ENCODE results near the gene IL21.

The IL21 gene

DNA sequence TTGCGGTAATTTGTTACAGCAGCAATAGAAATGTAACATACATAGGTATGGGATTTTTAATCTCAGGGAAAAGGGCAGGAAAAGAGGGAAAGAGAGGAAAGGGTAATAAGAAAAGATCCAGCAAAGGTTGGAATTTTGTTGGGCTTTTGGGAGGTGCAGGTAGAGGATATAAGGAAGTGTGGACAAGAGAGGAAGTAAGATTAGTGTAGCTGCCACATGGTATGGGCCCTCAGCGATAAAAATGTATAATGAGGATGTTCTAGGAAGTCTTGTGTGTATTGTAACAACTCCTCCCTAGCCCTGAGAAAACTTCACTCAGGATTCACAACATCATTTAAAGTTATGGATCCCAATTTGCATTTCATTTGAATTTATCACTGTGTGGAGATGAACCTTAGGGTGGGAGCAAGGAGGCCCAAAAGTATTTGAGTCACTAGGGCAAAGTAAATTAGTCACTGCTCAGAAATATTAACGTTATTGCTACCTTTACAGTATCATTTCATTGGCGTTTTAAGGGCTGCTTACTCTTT lies 2.8 kb upstream of the IL21 start:
- no peak overlapping the region for H2AK5ac ChIP-seq (ENCODE audit: low read depth, low read length)
- no peak overlapping the region for H3K14ac ChIP-seq (ENCODE audit: low read length)
- H3K9ac ChIP-seq (ENCODE audit: low read depth, low read length, poor library complexity), result no peak overlapping the region
- H3K4me2 ChIP-seq (ENCODE audit: insufficient read depth, low read length, poor library complexity, severe bottlenecking), result no peak overlapping the region
- no peaks in the 10 kb centered on the region for H3K27me3 ChIP-seq (ENCODE audit: control insufficient read depth in 3 of 3, insufficient read depth in 3 of 3, low read depth in 1 of 3, low read length in 3 of 3)
- no peaks in the 10 kb centered on the region for H3K4me1 ChIP-seq (ENCODE audit: control insufficient read depth in 2 of 2, insufficient read depth in 1 of 2, low read depth in 1 of 2, low read length in 2 of 2)
- H3K4me3 ChIP-seq (ENCODE audit: low read length in 2 of 2), result no peak overlapping the region
- no peak overlapping the region for H2BK15ac ChIP-seq (ENCODE audit: low read length)
- no peak overlapping the region for H3K18ac ChIP-seq (ENCODE audit: low read length)
- no peak overlapping the region for H2AFZ ChIP-seq (ENCODE audit: low read length)
- no peak overlapping the region for H2BK5ac ChIP-seq (ENCODE audit: low read length)
- H3K9me3 ChIP-seq (replicated peaks in 1 of 2; ENCODE audit: control insufficient read depth in 2 of 2, insufficient read depth in 1 of 2, low read depth in 1 of 2, low read length in 2 of 2), result no peaks in the 10 kb centered on the region
- H3K23ac ChIP-seq (ENCODE audit: low read depth, low read length, poor library complexity), result no peak overlapping the region
- no peak for DNase-seq (ENCODE audit: low spot score)
- H3K27ac ChIP-seq (replicated peaks; ENCODE audit: low read length), result no peak overlapping the region
- no peak overlapping the region for H2BK120ac ChIP-seq (ENCODE audit: low read depth, low read length)
- H4K8ac ChIP-seq (ENCODE audit: low read depth, low read length), result no peak overlapping the region
- H2BK12ac ChIP-seq (ENCODE audit: low read length), result no peak overlapping the region
- no CpG with 5 or more reads among the region's 4 CpGs for WGBS, 2 donors (ENCODE audit: extremely low coverage in 2 of 2, insufficient read length in 2 of 2, insufficient replicate concordance in 1 of 2)
- no peaks in the 10 kb centered on the region for H3K36me3 ChIP-seq (replicated peaks in 1 of 2; ENCODE audit: control insufficient read depth in 2 of 2, insufficient read depth in 2 of 2, low read length in 2 of 2)
- H3K4ac ChIP-seq (ENCODE audit: low read length), result no peak overlapping the region
- H4K91ac ChIP-seq (ENCODE audit: low read depth, low read length, poor library complexity), result no peak overlapping the region
- H3K79me1 ChIP-seq (ENCODE audit: low read depth, low read length), result no peaks in the 10 kb centered on the region

DNA sequence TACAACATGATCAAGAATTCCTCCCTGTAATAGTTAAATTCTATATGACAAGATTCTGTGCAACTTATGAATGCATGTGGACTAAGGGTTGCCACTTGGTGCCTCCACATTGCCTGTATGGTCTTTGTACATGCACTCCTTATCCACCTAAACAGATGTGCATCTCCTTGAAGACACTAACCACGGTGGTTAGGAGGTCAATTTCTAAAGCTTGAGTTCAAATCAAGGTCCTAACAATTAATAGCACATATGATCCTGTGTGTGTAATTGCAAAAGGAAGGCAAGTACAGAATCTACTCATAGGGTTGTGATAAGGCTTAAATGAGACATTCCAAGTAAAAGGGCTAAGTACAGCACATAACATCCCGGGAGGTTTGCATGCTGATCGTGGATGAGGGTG lies 1.5 kb upstream of the IL21 start:
- no peak overlapping the region for H3K4me2 ChIP-seq (ENCODE audit: insufficient read depth, low read length, poor library complexity, severe bottlenecking)
- no peak overlapping the region for H3K4me3 ChIP-seq (ENCODE audit: low read length in 2 of 2)
- no peak overlapping the region for H3K18ac ChIP-seq (ENCODE audit: low read length)
- no peak overlapping the region for H3K14ac ChIP-seq (ENCODE audit: low read length)
- H2AK5ac ChIP-seq (ENCODE audit: low read depth, low read length), result no peak overlapping the region
- no peak overlapping the region for H2BK12ac ChIP-seq (ENCODE audit: low read length)
- DNase-seq (ENCODE audit: low spot score), result no peak
- no peaks in the 10 kb centered on the region for H3K9me3 ChIP-seq (replicated peaks in 1 of 2; ENCODE audit: control insufficient read depth in 2 of 2, insufficient read depth in 1 of 2, low read depth in 1 of 2, low read length in 2 of 2)
- no peak overlapping the region for H2BK15ac ChIP-seq (ENCODE audit: low read length)
- no peak overlapping the region for H3K4ac ChIP-seq (ENCODE audit: low read length)
- no CpG with 5 or more reads among the region's 3 CpGs for WGBS, 2 donors (ENCODE audit: extremely low coverage in 2 of 2, insufficient read length in 2 of 2, insufficient replicate concordance in 1 of 2)
- H3K4me1 ChIP-seq (ENCODE audit: control insufficient read depth in 2 of 2, insufficient read depth in 1 of 2, low read depth in 1 of 2, low read length in 2 of 2), result peaks cover 0 to 2% of the 10 kb centered on the region in 2 donors
- no peaks in the 10 kb centered on the region for H3K79me1 ChIP-seq (ENCODE audit: low read depth, low read length)
- H3K9ac ChIP-seq (ENCODE audit: low read depth, low read length, poor library complexity), result no peak overlapping the region
- no peak overlapping the region for H3K27ac ChIP-seq (replicated peaks; ENCODE audit: low read length)
- no peak overlapping the region for H2AFZ ChIP-seq (ENCODE audit: low read length)
- no peak overlapping the region for H2BK120ac ChIP-seq (ENCODE audit: low read depth, low read length)
- no peak overlapping the region for H2BK5ac ChIP-seq (ENCODE audit: low read length)
- H4K91ac ChIP-seq (ENCODE audit: low read depth, low read length, poor library complexity), result no peak overlapping the region
- no peak overlapping the region for H4K8ac ChIP-seq (ENCODE audit: low read depth, low read length)
- H3K27me3 ChIP-seq (ENCODE audit: control insufficient read depth in 3 of 3, insufficient read depth in 3 of 3, low read depth in 1 of 3, low read length in 3 of 3), result no peaks in the 10 kb centered on the region
- no peak overlapping the region for H3K23ac ChIP-seq (ENCODE audit: low read depth, low read length, poor library complexity)
- H3K36me3 ChIP-seq (replicated peaks in 1 of 2; ENCODE audit: control insufficient read depth in 2 of 2, insufficient read depth in 2 of 2, low read length in 2 of 2), result no peaks in the 10 kb centered on the region

DNA sequence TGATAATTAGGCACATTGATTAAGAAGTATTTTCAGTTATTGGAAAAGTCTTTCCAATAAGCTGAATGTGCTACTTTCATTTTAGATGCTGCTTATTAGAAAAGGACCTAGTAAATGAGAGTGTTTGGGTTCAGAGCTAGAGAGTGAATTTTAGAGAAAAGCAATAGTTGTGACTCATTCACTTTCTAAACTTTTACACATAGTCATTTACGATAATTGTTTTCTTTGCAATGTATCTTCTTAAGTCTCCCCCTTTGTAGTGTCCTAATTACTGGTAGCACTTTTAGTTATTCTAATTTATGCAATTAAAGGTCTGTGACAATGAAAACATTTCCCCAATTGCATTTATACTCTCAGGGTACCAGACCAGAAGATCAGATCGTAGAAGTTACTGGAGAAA lies 1.3 kb downstream of the IL21 start:
- Histone ChIP-seq H3K23ac (ENCODE audit: low read depth, low read length, poor library complexity) (no peak overlapping the region), H3K79me1 (ENCODE audit: low read depth, low read length) (no peaks in the 10 kb centered on the region), H4K8ac (ENCODE audit: low read depth, low read length) (no peak overlapping the region), H2AFZ (ENCODE audit: low read length) (no peak overlapping the region), H3K4me1 (ENCODE audit: control insufficient read depth in 2 of 2, insufficient read depth in 1 of 2, low read depth in 1 of 2, low read length in 2 of 2) (peaks cover 0 to 2% of the 10 kb centered on the region in 2 donors), H4K91ac (ENCODE audit: low read depth, low read length, poor library complexity) (no peak overlapping the region), H2AK5ac (ENCODE audit: low read depth, low read length) (no peak overlapping the region), H2BK120ac (ENCODE audit: low read depth, low read length) (no peak overlapping the region), H3K27ac (replicated peaks; ENCODE audit: low read length) (no peak overlapping the region), H3K14ac (ENCODE audit: low read length) (no peak overlapping the region), H3K4me3 (ENCODE audit: low read length in 2 of 2) (no peak overlapping the region), H3K9me3 (replicated peaks in 1 of 2; ENCODE audit: control insufficient read depth in 2 of 2, insufficient read depth in 1 of 2, low read depth in 1 of 2, low read length in 2 of 2) (no peaks in the 10 kb centered on the region), H2BK12ac (ENCODE audit: low read length) (no peak overlapping the region), H3K36me3 (replicated peaks in 1 of 2; ENCODE audit: control insufficient read depth in 2 of 2, insufficient read depth in 2 of 2, low read length in 2 of 2) (no peaks in the 10 kb centered on the region), H3K27me3 (ENCODE audit: control insufficient read depth in 3 of 3, insufficient read depth in 3 of 3, low read depth in 1 of 3, low read length in 3 of 3) (no peaks in the 10 kb centered on the region), H3K18ac (ENCODE audit: low read length) (no peak overlapping the region), H3K4ac (ENCODE audit: low read length) (no peak overlapping the region), H2BK15ac (ENCODE audit: low read length) (no peak overlapping the region), H3K4me2 (ENCODE audit: insufficient read depth, low read length, poor library complexity, severe bottlenecking) (no peak overlapping the region), H3K9ac (ENCODE audit: low read depth, low read length, poor library complexity) (no peak overlapping the region), H2BK5ac (ENCODE audit: low read length) (no peak overlapping the region)
- no peak for DNase-seq (ENCODE audit: low spot score)
- no CpG with 5 or more reads among the region's 2 CpGs for WGBS, 2 donors (ENCODE audit: extremely low coverage in 2 of 2, insufficient read length in 2 of 2, insufficient replicate concordance in 1 of 2)

DNA sequence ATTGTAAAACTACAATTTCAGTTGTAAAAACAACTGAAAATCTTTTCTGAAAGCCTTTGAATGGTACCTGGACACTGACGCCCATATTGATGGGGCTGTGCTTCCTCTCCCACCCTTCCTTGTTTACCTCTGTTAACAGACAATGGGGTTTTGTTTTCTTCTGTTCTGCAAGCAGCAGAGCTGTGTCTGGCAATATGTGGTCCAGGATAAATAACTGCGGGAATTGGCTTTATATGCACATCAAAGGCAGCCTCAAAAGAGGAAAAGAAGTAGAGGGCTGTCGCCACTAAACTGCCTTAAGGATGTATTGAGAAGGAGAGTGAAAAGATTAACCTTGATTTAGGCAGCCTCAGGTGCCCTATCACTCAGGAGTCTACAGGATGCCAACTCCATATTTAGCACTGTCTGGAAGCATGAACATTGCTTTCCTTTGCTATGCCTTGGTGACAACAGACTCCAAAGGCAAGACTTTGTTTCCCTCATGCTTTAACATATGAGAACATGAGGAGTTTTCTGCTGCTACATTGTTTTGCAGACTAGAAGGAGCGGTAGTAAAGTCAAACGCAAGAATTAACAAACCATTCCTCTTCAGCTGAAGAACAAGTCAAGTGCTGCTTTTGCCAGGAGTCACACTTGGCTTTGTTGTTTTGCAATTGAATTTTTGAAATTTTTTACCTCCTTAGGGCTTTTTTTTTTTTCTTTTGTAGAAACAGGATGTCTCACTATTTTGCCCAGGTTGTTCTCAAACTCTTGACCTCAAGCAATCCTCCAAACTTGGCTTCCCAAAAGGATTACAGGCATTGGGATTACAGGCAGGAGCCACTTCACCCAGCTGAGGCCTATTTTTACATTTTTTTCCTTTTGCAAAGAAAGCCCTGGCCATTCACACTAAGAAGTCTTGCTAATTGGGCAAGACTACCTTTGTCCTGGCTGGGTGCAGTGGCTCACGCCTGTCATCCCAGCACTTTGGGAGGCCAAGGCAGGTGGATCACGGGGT lies 3.0 kb downstream of the IL21 start:
- Histone ChIP-seq H3K27ac (replicated peaks; ENCODE audit: low read length) (no peak overlapping the region), H3K79me1 (ENCODE audit: low read depth, low read length) (no peaks in the 10 kb centered on the region), H3K4me3 (ENCODE audit: low read length in 2 of 2) (no peak overlapping the region), H2BK12ac (ENCODE audit: low read length) (no peak overlapping the region), H3K18ac (ENCODE audit: low read length) (no peak overlapping the region), H3K14ac (ENCODE audit: low read length) (no peak overlapping the region), H3K9ac (ENCODE audit: low read depth, low read length, poor library complexity) (no peak overlapping the region), H3K23ac (ENCODE audit: low read depth, low read length, poor library complexity) (no peak overlapping the region), H3K9me3 (replicated peaks in 1 of 2; ENCODE audit: control insufficient read depth in 2 of 2, insufficient read depth in 1 of 2, low read depth in 1 of 2, low read length in 2 of 2) (no peaks in the 10 kb centered on the region), H3K4me1 (ENCODE audit: control insufficient read depth in 2 of 2, insufficient read depth in 1 of 2, low read depth in 1 of 2, low read length in 2 of 2) (peaks cover 0 to 2% of the 10 kb centered on the region in 2 donors), H3K36me3 (replicated peaks in 1 of 2; ENCODE audit: control insufficient read depth in 2 of 2, insufficient read depth in 2 of 2, low read length in 2 of 2) (no peaks in the 10 kb centered on the region), H3K4me2 (ENCODE audit: insufficient read depth, low read length, poor library complexity, severe bottlenecking) (no peak overlapping the region), H4K91ac (ENCODE audit: low read depth, low read length, poor library complexity) (no peak overlapping the region), H2AK5ac (ENCODE audit: low read depth, low read length) (no peak overlapping the region), H3K27me3 (ENCODE audit: control insufficient read depth in 3 of 3, insufficient read depth in 3 of 3, low read depth in 1 of 3, low read length in 3 of 3) (no peaks in the 10 kb centered on the region), H2BK120ac (ENCODE audit: low read depth, low read length) (no peak overlapping the region), H2AFZ (ENCODE audit: low read length) (no peak overlapping the region), H2BK15ac (ENCODE audit: low read length) (no peak overlapping the region), H2BK5ac (ENCODE audit: low read length) (no peak overlapping the region), H3K4ac (ENCODE audit: low read length) (no peak overlapping the region), H4K8ac (ENCODE audit: low read depth, low read length) (no peak overlapping the region)
- DNase-seq (ENCODE audit: low spot score), result no peak
- WGBS, 2 donors (ENCODE audit: extremely low coverage in 2 of 2, insufficient read length in 2 of 2, insufficient replicate concordance in 1 of 2), result no CpG with 5 or more reads among the region's 7 CpGs
